Effector memory CD4-positive, alpha-beta T cell (primary cell): ENCODE data around the gene PDPN.

Experiments used
- DNase-seq, 3 donors: peaks; one replicate each; pipeline ENCODE4 v3.0.0-alpha.2; 2020
- H3K27ac ChIP-seq: 2 replicates; pipeline ENCODE4 v1.7.0; 2013; ENCODE audit warnings: mild to moderate bottlenecking, low read length, moderate library complexity; ENCODE audit not compliant: insufficient read depth, poor library complexity, severe bottlenecking
- H3K27me3 ChIP-seq: replicated peaks from 2 replicates; pipeline ENCODE4 v1.7.0; 2013; ENCODE audit warnings: mild to moderate bottlenecking, low read length; ENCODE audit not compliant: insufficient read depth, control insufficient read depth, poor library complexity, severe bottlenecking
- H3K36me3 ChIP-seq: 2 replicates; pipeline ENCODE4 v1.7.0; 2013; ENCODE audit warnings: mild to moderate bottlenecking, low read length, moderate library complexity; ENCODE audit not compliant: control insufficient read depth, insufficient read depth
- H3K4me1 ChIP-seq: 2 replicates; pipeline ENCODE4 v1.7.0; 2013; ENCODE audit warnings: low read length, mild to moderate bottlenecking; ENCODE audit not compliant: control insufficient read depth, insufficient read depth, poor library complexity, severe bottlenecking
- H3K4me3 ChIP-seq: 2 replicates; pipeline ENCODE4 v1.7.0; 2013; ENCODE audit warnings: low read length, low read depth, mild to moderate bottlenecking; ENCODE audit not compliant: insufficient read depth, poor library complexity, severe bottlenecking
- H3K9me3 ChIP-seq: 2 replicates; pipeline ENCODE4 v1.7.0; 2013; ENCODE audit warnings: mild to moderate bottlenecking, low read length, moderate library complexity; ENCODE audit not compliant: control insufficient read depth

PDPN gene

GRCh38 chr1:13605159-13605558 is 21.5 kb downstream of the PDPN start:
- Histone ChIP-seq H3K4me3 (no peak overlapping the region), H3K27ac (no peak overlapping the region), H3K9me3 (no peaks in the 10 kb centered on the region), H3K36me3 (no peaks in the 10 kb centered on the region), H3K4me1 (no peaks in the 10 kb centered on the region), H3K27me3 (no peaks in the 10 kb centered on the region)
- no peak for DNase-seq

- Histone ChIP-seq H3K27me3 (no peaks in the 10 kb centered on the region), H3K9me3 (no peaks in the 10 kb centered on the region), H3K4me3 (no peak overlapping the region), H3K4me1 (no peaks in the 10 kb centered on the region), H3K27ac (no peak overlapping the region), H3K36me3 (no peaks in the 10 kb centered on the region)
- no peak for DNase-seq
Observed at GRCh38 chr1:13607002-13607401, 23.4 kb downstream of the PDPN start.

- DNase-seq = no peak
- no peaks in the 10 kb centered on the region for H3K36me3 ChIP-seq
- H3K27ac ChIP-seq = no peak overlapping the region
Observed at GRCh38 chr1:13616234-13616633, 32.6 kb downstream of the PDPN start.

GRCh38 chr1:13617108-13617507 is 33.5 kb downstream of the PDPN start:
- no peak overlapping the region for H3K4me3 ChIP-seq
- H3K4me1 ChIP-seq = no peaks in the 10 kb centered on the region
- H3K27ac ChIP-seq = no peak overlapping the region
- H3K9me3 ChIP-seq = no peaks in the 10 kb centered on the region
- H3K36me3 ChIP-seq = no peaks in the 10 kb centered on the region
- H3K27me3 ChIP-seq = no peaks in the 10 kb centered on the region
- no peak for DNase-seq

More at GRCh38 chr1:13616234-13616633, 32.6 kb downstream of the PDPN start:
- Histone ChIP-seq H3K4me1 (no peaks in the 10 kb centered on the region), H3K4me3 (no peak overlapping the region), H3K9me3 (no peaks in the 10 kb centered on the region), H3K27me3 (no peaks in the 10 kb centered on the region)

- H3K36me3 ChIP-seq = no peaks in the 10 kb centered on the region
- no peak for DNase-seq
- no peaks in the 10 kb centered on the region for H3K9me3 ChIP-seq
- H3K4me3 ChIP-seq = no peak overlapping the region
- no peaks in the 10 kb centered on the region for H3K27me3 ChIP-seq
- H3K27ac ChIP-seq = no peak overlapping the region
- H3K4me1 ChIP-seq = no peaks in the 10 kb centered on the region
Observed at GRCh38 chr1:13617773-13618172, 34.1 kb downstream of the PDPN start.

- Histone ChIP-seq H3K4me1 (no peaks in the 10 kb centered on the region), H3K9me3 (no peaks in the 10 kb centered on the region), H3K27me3 (no peaks in the 10 kb centered on the region), H3K4me3 (no peak overlapping the region), H3K36me3 (no peaks in the 10 kb centered on the region), H3K27ac (no peak overlapping the region)
- no peak for DNase-seq
Observed at GRCh38 chr1:13618483-13618882, 34.9 kb downstream of the PDPN start.

GRCh38 chr1:13619909-13620308 is 36.3 kb downstream of the PDPN start:
- H3K4me1 ChIP-seq = no peaks in the 10 kb centered on the region

GRCh38 chr1:13620825-13621224 is 37.2 kb downstream of the PDPN start:
- Histone ChIP-seq H3K36me3 (no peaks in the 10 kb centered on the region), H3K4me1 (no peaks in the 10 kb centered on the region), H3K27me3 (no peaks in the 10 kb centered on the region), H3K27ac (no peak overlapping the region), H3K4me3 (no peak overlapping the region), H3K9me3 (no peaks in the 10 kb centered on the region)
- DNase-seq = no peak

More at GRCh38 chr1:13619909-13620308, 36.3 kb downstream of the PDPN start:
- H3K9me3 ChIP-seq = no peaks in the 10 kb centered on the region
- DNase-seq = no peak
- H3K27me3 ChIP-seq = no peaks in the 10 kb centered on the region
- no peak overlapping the region for H3K4me3 ChIP-seq
- no peak overlapping the region for H3K27ac ChIP-seq
- H3K36me3 ChIP-seq = no peaks in the 10 kb centered on the region

DNA sequence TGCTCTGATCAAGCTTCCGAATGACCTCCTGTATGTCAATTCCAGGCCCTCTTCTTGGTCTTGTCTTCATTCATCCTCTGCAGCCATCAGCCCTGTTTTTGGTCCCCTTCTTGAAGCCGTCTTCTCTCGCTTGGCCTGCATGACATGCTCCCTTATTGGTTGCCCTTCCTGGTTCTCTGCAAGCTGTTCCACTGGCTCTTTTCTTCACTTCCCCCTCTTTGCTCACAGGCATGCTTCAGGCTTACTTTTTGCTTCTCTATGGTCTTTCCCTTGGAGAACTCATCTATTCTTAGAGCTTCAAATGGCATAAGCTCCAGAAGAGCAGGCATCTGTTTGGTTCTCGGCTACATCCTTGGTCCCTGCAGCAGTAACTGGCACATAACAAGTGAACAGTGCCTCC is 38.8 kb downstream of the PDPN start:
- Histone ChIP-seq H3K9me3 (no peaks in the 10 kb centered on the region), H3K4me3 (no peak overlapping the region), H3K36me3 (no peaks in the 10 kb centered on the region), H3K27me3 (no peaks in the 10 kb centered on the region), H3K27ac (no peak overlapping the region), H3K4me1 (no peaks in the 10 kb centered on the region)
- no peak for DNase-seq

DNA sequence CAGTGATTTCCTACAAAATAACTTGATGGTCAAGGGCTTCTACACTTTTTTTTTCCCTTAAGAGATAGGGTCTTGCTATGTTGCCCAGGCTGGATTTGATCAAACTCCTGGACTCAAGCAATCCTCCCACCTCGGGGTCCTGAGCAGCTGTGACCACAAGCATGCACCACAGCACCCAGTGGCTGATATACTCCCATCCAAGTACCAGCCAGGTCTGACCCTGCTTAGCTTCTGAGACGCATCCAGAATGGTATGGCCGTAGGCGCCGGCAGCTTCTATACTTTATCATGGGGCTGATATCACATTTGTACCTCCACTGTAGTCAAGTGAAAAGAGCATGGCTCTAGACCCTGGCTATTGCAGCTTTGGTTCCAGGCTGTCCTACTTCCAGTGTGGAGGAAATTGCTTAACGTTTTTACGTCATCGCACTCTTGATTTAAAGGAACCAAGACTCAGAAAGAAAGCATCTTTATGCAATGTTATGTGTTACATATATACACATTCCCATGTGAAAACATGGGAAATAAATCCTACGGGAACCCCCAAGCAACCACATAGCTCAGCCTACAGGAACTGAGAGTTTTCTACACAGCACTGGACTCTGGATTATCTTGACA is 39.5 kb downstream of the PDPN start:
- H3K4me1 ChIP-seq = no peaks in the 10 kb centered on the region
- H3K4me3 ChIP-seq = no peak overlapping the region
- no peaks in the 10 kb centered on the region for H3K9me3 ChIP-seq
- no peaks in the 10 kb centered on the region for H3K27me3 ChIP-seq
- no peaks in the 10 kb centered on the region for H3K36me3 ChIP-seq
- no peak overlapping the region for H3K27ac ChIP-seq
- no peak for DNase-seq
